Smooth muscle cell (in vitro differentiated cells): ENCODE data around the gene PLCB1. TPM values are rescaled to one million over a fixed set of nuclear protein-coding genes. Genes with fewer than 3 reads are reported as not detected.

Experiments used
- DNase-seq: peaks from one replicate; lab custom pipeline; 2025; ENCODE audit not compliant: unreplicated experiment; lab: John Stamatoyannopoulos, UW
- H2AFZ ChIP-seq: fragments of 200-600 bp; sonication (generic); 2 replicates; pipeline ENCODE4 v1.6.0; 2016; ENCODE audit warnings: antibody characterized with exemption, low read depth, mild to moderate bottlenecking
- H3F3A ChIP-seq: fragments of 200-600 bp; sonication (generic); 2 replicates; pipeline ENCODE4 v1.6.0; 2017; ENCODE audit warnings: antibody characterized with exemption, low read depth
- H3K27ac ChIP-seq: fragments of 200-600 bp; sonication (generic); 2 replicates; pipeline ENCODE4 v1.5.1; 2016; ENCODE audit warnings: low read depth, mild to moderate bottlenecking
- H3K27me3 ChIP-seq: fragments of 200-600 bp; sonication (generic); 2 replicates; pipeline ENCODE4 v1.6.1; 2016; ENCODE audit warnings: low read depth, mild to moderate bottlenecking
- H3K36me3 ChIP-seq: fragments of 200-600 bp; sonication (generic); 2 replicates; pipeline ENCODE4 v1.5.1; 2016; ENCODE audit warnings: low read depth
- H3K4me1 ChIP-seq: fragments of 200-600 bp; sonication (generic); 2 replicates; pipeline ENCODE4 v1.5.1; 2016; ENCODE audit warnings: low read depth
- H3K4me2 ChIP-seq: fragments of 200-600 bp; sonication (generic); 2 replicates; pipeline ENCODE4 v1.6.0; 2016; ENCODE audit warnings: mild to moderate bottlenecking
- H3K4me3 ChIP-seq: fragments of 200-600 bp; sonication (generic); 2 replicates; pipeline ENCODE4 v1.5.1; 2016; ENCODE audit warnings: mild to moderate bottlenecking
- H3K79me2 ChIP-seq: fragments of 200-600 bp; sonication (generic); 2 replicates; pipeline ENCODE4 v1.6.0; 2016; ENCODE audit warnings: low read depth, mild to moderate bottlenecking
- H3K9ac ChIP-seq: fragments of 200-600 bp; sonication (generic); 2 replicates; pipeline ENCODE4 v1.6.0; 2016; ENCODE audit warnings: low read depth
- H3K9me3 ChIP-seq: fragments of 200-600 bp; sonication (generic); replicated peaks from 2 replicates; pipeline ENCODE4 v1.5.1; 2016; ENCODE audit warnings: low read depth
- H4K20me1 ChIP-seq: fragments of 200-600 bp; sonication (generic); 2 replicates; pipeline ENCODE4 v1.6.0; 2016; ENCODE audit warnings: low read depth
- WGBS: methylation state at CpG from one replicate; pipeline ENCODE4 v1.1.7; 2016; ENCODE audit warnings: low lambda C conversion rate; 5-methylcytosine and 5-hydroxymethylcytosine counted together
- polyA plus RNA-seq: library from polyadenylated mRNA; unstranded; fragments of >200 nt; fragmentation: Nextera tagmentation; extraction: Ambion mirVana; gene quantifications from 2 replicates; pipeline ENCODE4 v1.2.1, GENCODE V29; 2016
- total RNA-seq: library from RNA; depleted of rRNA; stranded (reverse); fragments of >200 nt; gene quantifications from 2 replicates; pipeline ENCODE4 v1.2.3, GENCODE V29; 2014
- TF ChIP-seq, protein P1 (sequence below): fragments of 200-600 bp; sonication (generic); IDR thresholded peaks from 2 replicates; pipeline ENCODE4 v1.5.1; 2017; ENCODE audit warnings: borderline replicate concordance, mild to moderate bottlenecking, antibody characterized with exemption; ENCODE audit not compliant: insufficient read depth, poor library complexity, severe bottlenecking

PLCB1 gene
- total and polyA plus RNA-seq, 2 experiments from 2014 or later: 4.7 to 25.3 TPM

DNA sequence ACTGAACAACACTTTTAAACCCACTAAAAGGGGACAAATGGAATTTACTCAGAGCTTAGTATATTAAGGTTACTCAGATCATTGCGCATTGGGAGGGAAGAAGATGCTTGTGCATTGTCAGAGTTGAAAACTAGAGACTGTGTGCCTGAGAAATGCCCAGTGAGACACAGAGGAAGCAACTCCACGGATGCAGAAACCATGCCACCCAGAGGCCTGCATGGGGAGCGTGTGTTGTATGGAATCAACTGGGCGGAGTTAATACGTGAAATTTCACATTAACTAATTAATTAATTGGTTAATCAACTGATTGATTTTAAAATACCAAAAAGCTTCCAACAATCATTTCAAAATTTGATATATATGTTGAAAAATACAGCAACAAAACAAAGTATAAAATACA is 391.6 kb downstream of the PLCB1 start:
- WGBS: 87% methylated on average over 5 of the region's 5 CpGs
- no peak overlapping the region for H2AFZ ChIP-seq

DNA sequence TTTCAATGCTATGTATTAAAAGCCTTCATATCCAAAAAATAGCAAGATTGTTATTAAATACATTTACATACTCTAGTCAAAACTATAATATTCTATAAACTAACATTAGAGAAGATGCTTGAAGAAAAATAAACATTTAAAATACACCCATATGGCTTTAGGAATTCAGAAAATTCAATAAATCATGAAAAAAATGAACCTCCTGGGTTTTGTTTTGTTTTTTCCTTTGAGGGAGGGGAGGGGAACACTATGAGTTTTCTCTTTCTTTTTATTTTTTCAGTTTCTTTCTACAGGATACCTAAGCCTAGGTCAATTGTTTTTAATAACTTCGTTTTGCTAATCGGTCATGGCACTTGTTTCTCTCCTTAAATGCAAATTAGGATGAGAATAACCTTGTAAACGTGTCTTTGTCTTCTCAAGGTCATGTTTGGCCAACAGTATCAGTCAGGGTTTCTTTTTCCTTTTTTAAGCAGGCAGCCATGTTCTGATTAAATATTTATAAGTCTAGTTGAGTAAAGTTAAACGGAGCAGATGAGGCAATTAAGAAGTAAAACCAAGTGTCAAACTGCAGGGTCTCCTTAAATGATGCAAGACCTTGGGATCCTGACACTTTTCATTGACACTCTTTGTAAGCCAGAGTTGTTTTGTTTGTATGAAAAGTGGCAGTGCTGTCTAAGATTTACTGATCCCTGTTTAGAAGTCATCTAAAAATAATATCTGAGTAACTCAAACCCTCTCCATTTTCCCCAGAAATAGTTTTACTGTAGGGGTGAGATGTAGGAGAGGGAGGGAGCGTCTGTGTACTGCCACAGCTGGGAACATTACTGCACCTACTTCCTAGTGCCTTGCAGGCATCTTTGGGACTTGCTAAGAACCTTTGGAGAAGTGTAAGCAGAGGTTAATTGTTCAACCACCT is 392.3 kb downstream of the PLCB1 start:
- Histone ChIP-seq H3K79me2 (no peaks in the 10 kb centered on the region), H4K20me1 (no peaks in the 10 kb centered on the region), H3K4me3 (no peak overlapping the region), H3F3A (no peaks in the 10 kb centered on the region), H3K9me3 (no peaks in the 10 kb centered on the region), H3K27ac (no peak overlapping the region), H3K4me1 (no peaks in the 10 kb centered on the region), H3K36me3 (no peaks in the 10 kb centered on the region), H3K4me2 (no peak overlapping the region), H3K27me3 (no peaks in the 10 kb centered on the region), H2AFZ (no peak overlapping the region), H3K9ac (no peak overlapping the region)
- TF ChIP-seq, protein P1, sequence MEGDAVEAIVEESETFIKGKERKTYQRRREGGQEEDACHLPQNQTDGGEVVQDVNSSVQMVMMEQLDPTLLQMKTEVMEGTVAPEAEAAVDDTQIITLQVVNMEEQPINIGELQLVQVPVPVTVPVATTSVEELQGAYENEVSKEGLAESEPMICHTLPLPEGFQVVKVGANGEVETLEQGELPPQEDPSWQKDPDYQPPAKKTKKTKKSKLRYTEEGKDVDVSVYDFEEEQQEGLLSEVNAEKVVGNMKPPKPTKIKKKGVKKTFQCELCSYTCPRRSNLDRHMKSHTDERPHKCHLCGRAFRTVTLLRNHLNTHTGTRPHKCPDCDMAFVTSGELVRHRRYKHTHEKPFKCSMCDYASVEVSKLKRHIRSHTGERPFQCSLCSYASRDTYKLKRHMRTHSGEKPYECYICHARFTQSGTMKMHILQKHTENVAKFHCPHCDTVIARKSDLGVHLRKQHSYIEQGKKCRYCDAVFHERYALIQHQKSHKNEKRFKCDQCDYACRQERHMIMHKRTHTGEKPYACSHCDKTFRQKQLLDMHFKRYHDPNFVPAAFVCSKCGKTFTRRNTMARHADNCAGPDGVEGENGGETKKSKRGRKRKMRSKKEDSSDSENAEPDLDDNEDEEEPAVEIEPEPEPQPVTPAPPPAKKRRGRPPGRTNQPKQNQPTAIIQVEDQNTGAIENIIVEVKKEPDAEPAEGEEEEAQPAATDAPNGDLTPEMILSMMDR: no peak
- DNase-seq: no peak
- 58% methylated on average over 5 of the region's 5 CpGs for WGBS

More for the DNA sequence above, 391.6 kb downstream of the PLCB1 start:
- H3F3A ChIP-seq: no peaks in the 10 kb centered on the region
- no peaks in the 10 kb centered on the region for H3K9me3 ChIP-seq
- H3K27ac ChIP-seq: no peak overlapping the region
- no peak overlapping the region for H3K4me2 ChIP-seq
- H3K27me3 ChIP-seq: no peaks in the 10 kb centered on the region
- no peaks in the 10 kb centered on the region for H3K36me3 ChIP-seq
- no peak overlapping the region for H3K9ac ChIP-seq
- no peak overlapping the region for H3K4me3 ChIP-seq
- no peaks in the 10 kb centered on the region for H4K20me1 ChIP-seq
- H3K79me2 ChIP-seq: no peaks in the 10 kb centered on the region
- H3K4me1 ChIP-seq: no peaks in the 10 kb centered on the region
- TF ChIP-seq, protein P1: no peak
- no peak for DNase-seq

GRCh38 chr20:8525017-8525343 is 392.9 kb downstream of the PLCB1 start:
- no peak overlapping the region for H3K9ac ChIP-seq

More at GRCh38 chr20:8525017-8525343, 392.9 kb downstream of the PLCB1 start:
- DNase-seq: no peak
- no peaks in the 10 kb centered on the region for H3K36me3 ChIP-seq
- no peaks in the 10 kb centered on the region for H3K9me3 ChIP-seq
- no peak overlapping the region for H2AFZ ChIP-seq
- H4K20me1 ChIP-seq: no peaks in the 10 kb centered on the region
- no peaks in the 10 kb centered on the region for H3F3A ChIP-seq
- no peak overlapping the region for H3K27ac ChIP-seq
- no peaks in the 10 kb centered on the region for H3K27me3 ChIP-seq
- H3K4me1 ChIP-seq: no peaks in the 10 kb centered on the region
- no peak overlapping the region for H3K4me3 ChIP-seq
- TF ChIP-seq, protein P1: no peak
- no peaks in the 10 kb centered on the region for H3K79me2 ChIP-seq
- no peak overlapping the region for H3K4me2 ChIP-seq
